Hepatic stellate cell (primary cell): Measurements from ENCODE around the gene CAPNS1.
"Not testable (repeated sequence)": the region's sequence is repeated elsewhere in the genome, so short reads cannot be mapped to it uniquely, and the experiment has no call there.

ENCODE experiments used
- DNase-seq: peaks from one replicate; pipeline ENCODE4 v3.0.0; 2011; ENCODE audit warnings: low spot score

CAPNS1 gene

GRCh38 chr19:36151144-36152018, 11.5 kb downstream of the CAPNS1 start:
- DNase-seq: peak; percentile 47

- DNase-seq: peak; percentile 40
Measured at GRCh38 chr19:36152019-36152351, 12.1 kb downstream of the CAPNS1 start.

DNA sequence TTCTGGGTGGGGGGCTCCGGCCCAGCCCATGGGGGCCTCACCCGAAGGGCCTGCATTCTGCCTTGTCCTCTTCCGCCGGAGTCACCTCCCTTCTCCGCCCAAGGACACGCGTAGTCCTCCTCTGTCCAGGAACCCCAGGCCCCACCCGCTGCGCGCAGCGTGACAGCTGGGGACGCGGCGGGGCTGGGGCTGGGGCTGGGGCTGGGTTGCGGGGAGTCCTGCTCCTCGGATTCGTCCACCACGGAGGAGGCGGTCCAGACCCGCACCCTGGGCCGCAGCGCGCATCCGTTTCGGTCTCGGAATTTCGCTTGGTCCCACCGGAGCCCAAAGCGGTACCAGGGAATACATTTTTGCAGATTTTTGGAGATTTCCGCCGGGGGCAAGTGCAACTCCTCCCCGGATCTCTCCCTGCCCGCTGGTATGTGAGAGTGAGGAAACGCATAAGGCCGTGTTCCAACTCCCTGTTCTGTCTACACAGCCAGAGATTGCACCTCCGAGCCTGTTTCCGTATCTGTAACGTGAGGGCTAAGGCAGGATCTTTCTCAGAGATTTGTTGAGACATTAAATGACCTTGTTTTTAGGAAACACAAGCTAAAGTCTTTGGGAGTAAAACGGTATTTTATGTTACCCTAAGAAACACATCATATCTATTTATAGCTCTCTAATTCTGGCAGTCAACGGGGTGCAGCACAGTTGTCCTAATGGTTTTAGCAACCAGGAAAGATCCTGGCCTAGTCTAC, 12.7 kb downstream of the CAPNS1 start, which contains the start of gene COX7A1:
TSS of gene COX7A1 (minus strand) at position 96 of the 740 bp plus-strand sequence. CDS start at position 56, 40 bp downstream.
- peak; percentile 78 for DNase-seq

DNA sequence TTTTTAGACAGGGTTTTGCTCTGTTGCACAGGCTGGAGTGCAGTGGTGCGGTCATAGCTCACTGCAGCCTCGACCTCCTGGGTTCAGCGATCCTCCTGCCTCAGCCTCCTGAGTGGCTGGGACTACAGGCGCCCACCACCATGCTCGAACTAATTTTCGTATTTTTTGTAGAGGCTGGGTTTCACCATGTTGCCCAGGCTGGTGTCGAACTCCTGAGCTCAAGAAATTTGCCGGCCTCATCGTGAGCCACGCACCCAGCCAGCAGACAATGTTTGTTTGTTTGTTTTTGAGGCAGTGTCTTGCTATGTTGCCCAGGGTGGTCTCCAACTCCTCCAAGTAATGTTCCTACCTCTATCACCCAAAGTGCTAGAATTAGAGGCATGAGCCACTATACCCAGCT, 13.3 kb downstream of the CAPNS1 start:
- DNase-seq: no peak

GRCh38 chr19:36160821-36161596, 21.1 kb downstream of the CAPNS1 start:
- no peak for DNase-seq

DNA sequence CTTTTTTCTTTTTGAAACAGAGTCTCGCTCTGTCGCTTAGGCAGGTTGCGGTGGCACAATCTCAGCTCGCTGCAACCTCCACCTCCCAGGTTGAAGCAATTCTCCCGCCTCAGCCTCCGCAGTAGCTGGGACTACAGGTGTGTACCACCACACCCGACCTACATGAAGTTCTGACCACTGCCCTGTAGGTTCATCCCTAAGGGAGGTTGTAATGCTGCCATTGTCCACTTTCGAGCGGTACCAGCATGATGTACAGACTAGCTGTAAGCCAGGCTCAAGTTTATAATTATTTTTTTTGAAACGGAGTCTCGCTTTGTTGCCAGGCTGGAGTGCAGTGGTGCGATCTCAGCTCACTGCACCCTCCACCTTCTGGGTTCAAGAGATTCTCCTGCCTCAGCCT, 23.9 kb downstream of the CAPNS1 start:
- DNase-seq: no peak

DNA sequence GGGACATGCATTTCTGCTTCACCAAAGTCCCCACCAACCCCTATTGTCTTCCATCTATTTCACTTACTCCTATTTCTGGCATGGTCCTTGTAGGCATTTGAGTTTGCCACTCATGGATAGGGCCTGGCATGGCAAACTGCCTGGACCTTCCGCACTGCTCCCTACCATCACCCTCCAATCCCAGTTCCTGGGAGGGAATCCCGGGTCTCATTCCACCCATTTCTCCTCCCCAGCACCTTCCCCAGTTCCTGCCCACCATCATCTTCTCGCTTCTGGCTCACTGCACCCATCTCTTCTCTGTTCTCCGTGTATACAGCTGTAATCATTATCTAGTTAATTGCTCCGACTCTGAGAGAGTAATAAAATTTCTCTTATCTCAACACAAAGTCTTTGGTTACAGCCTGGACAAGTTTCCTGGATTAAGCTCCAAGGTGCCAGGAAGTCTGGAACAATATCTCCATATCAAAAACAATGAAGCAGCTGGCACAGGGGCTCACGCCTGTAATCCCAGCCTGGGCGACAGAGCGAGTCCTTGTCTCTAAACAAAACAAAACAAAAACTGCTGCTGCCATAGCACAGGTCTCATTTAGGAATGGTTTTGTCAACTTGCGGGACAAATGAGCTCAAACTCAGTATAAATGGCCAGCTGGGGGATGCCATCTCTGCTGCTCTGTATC, 29.4 kb downstream of the CAPNS1 start:
- DNase-seq: no peak

DNA sequence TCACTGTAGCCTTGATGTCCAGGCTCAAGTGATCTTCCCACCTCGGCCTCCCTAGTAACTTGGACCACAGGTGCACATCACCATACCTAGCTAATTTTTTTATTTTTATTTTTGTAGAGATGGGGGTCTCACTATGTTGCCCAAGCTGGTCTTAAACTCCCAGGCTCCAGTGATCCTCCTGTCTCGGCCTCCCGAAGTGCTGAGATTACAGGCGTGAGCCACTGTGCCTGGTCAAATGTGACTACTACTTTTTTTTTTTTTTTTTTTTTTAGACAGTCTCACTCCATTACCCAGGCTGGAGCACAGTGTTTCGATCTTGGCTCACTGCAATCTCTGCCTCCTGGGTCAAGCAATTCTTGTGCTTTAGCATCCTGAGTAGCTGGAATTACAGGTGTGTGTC, 33.0 kb downstream of the CAPNS1 start:
- DNase-seq: no peak

DNA sequence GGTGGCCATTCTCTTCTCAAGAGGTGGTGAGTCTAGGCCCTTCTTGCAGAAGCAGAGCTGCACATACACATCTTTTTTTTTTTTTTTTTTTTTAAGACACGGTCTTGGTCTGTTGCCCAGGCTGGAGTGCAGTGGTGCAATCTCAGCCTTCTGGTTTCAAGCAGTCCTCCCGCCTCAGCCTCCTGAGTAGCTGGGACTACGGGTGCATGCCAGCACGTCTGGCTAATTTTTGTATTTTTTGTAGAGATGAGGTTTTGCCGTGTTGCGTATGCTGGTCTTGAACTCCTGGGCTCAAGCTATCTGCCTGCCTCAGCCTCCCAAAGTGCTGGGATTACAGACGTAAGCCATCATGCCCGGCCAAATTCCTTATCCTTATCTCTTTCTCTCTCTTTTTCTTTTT, 34.0 kb downstream of the CAPNS1 start:
- DNase-seq: not testable (repeated sequence)

- DNase-seq: not testable (repeated sequence)
Measured at GRCh38 chr19:36179077-36179476, 39.2 kb downstream of the CAPNS1 start.

- no peak for DNase-seq
Measured at GRCh38 chr19:36182612-36183244, 42.9 kb downstream of the CAPNS1 start.

GRCh38 chr19:36183245-36183628, 43.4 kb downstream of the CAPNS1 start:
- DNase-seq: no peak

GRCh38 chr19:36186722-36187121, 46.9 kb downstream of the CAPNS1 start:
- DNase-seq: not testable (repeated sequence)

DNA sequence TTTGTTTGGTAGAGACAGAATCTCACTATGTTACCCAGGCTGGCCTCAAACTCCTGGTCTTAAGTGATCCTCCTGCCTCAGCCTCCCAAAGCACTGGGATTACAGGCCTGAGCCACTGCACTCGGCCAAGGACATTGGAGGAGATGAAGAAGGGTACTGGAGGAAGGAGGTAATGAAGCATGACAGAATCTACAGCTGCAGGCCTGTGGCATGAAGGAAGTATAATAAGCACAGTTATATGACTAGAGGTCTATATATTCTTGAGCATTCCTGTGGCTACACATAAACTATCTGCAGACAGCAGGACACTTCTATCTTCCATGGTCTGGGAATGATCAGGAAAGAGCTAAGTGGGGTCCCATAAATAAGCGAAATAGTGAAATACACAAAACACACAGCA, 56.4 kb downstream of the CAPNS1 start:
- DNase-seq: no peak

DNA sequence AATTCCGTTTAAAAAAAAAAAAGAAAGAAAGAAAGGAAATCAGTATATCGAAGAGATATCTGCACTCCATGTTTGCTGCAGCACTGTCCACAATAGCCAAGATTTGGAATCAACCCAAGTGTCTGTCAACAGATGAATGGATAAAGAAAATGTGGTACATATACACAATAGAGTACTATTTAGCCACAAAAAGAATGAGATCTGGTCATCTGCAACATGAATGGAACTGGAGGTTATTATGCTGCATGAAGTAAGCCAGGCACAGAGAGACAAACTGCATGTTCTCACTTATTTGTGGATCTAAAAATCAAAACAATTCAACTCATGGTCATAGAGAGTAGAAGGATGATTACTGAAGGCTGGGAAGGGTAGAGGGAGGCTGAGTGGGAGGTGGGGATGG, 58.3 kb downstream of the CAPNS1 start:
- no peak for DNase-seq
